ENCODE measurements around the gene SLC30A3.

SLC30A3 gene

GRCh38 chr2:27261241-27261925, 1.5 kb downstream of the SLC30A3 start:
- no peak for DNase-seq (ENCODE audit: low spot score)

- DNase-seq (ENCODE audit: low spot score) = no peak
Measured at GRCh38 chr2:27258051-27258450, 4.8 kb downstream of the SLC30A3 start.

- DNase-seq (ENCODE audit: low spot score) = no peak
Measured at GRCh38 chr2:27256855-27257454, 5.9 kb downstream of the SLC30A3 start.

DNA sequence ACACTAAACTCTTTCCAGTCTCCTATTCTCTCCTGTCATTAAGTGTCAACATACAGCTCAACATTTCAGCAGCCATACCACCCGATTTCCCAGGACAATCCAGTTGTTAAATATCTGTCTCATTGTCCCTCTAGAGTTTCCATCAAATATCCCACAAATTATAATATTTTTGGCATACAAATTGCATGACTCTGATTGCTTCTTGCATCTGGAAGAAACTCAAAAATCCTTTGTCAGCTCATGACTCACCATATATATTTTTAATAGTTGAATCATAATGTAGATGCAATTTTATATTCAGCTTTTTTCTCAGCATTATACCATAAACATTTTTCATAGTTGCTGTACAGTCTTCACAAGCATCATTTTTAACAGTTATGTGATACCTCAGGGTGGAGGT, 7.2 kb downstream of the SLC30A3 start:
- DNase-seq (ENCODE audit: low spot score) = no peak

- no peak for DNase-seq (ENCODE audit: low spot score)
Measured at GRCh38 chr2:27255187-27255586, 7.7 kb downstream of the SLC30A3 start.

DNA sequence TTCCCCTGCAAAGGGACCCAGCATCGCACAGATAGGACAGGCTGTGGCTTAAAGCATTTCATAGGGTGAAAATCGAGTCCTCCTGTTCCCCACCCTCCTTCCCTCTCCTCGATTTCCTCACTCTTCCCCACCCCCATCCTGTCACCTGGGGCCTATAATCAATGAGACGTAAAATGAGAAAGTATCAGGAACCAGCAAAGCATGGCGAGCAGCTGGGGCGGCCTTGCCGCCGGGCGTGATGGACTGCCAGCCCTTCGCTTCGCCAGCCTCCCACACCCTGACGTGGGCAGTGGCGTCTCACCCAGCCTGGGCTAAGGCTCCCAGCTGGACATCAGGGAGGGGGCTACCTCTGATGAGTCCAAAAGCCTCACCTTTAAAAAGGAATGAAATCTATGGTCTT, 11.1 kb downstream of the SLC30A3 start:
- DNase-seq (ENCODE audit: low spot score) = no peak

GRCh38 chr2:27250652-27251379, 12.0 kb downstream of the SLC30A3 start:
- no peak for DNase-seq (ENCODE audit: low spot score)

GRCh38 chr2:27249891-27250651, 12.8 kb downstream of the SLC30A3 start:
- DNase-seq (ENCODE audit: low spot score) = peak; percentile 43

DNA sequence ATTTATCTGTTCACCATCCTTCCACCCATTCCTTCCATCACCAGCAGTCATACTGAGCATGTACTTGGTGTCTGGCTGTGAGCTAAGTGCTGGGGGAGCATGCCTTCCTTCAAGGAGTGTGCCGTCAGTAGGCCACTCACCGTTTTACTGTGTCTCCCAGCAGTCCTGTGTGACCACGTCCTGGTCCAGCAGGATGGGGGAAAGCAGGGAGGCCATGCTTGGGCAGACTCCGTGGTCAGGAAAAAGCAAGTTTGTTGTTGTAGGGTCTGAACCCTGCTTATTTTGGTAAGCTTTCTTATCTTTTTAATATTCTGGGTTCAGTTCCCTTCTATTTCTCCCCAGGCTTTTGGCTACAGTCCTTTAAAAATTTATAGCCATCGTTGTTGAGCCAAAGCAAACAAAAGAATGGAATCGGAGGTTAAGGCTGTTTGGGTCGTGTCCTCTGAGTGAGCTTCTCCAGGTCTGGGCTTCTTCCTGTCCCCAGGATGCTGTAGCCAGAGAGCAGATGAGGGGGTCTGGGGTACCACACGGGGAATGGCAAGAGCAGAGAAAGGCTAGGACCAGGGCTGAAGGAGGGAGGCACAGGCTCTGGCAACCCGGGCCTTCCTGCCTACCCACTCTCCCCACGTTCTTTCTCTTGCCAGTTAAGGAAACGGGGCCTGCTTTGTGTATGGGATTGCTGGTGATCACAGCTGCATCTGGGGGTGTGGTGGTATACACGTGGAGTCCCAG, 13.5 kb downstream of the SLC30A3 start:
- no peak for DNase-seq (ENCODE audit: low spot score)

DNA sequence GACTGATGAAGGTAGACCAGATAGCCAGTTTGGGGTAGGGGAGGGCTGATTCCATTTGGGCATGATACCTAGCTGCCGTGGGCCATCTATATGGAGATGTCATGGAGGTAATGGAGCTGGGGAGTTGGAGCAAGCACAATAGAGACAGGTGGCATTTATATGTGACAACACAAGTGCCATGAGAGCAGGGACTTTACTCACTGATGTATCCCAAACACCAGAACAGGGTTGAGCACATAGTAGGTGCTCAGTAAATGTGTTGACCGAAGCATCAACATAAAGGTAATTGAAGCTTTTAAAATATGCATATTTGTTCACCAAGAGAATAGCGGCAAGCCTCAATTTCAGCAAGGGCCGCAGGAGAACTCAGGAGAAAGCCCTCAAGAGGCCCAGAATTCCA, 15.0 kb downstream of the SLC30A3 start:
- no peak for DNase-seq (ENCODE audit: low spot score)

DNA sequence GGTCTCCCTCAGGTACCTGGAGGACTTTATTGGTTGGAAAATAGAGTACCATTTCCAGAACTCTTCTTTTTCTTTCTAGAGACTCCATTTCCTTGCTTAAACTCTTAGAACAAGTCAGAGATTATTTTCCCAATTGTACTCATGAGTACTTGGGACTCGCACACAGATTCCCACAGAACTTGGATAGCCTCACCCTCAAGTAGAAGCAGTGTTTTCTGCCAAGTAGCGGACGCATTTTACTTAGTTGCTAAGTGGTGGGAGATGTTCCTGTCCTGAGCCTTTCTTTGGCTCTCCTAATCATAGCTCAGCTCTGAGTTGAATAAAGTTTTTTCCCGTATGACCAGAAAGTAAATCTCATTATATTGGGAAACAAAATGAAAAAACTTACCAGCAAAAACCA, 17.2 kb downstream of the SLC30A3 start:
- DNase-seq (ENCODE audit: low spot score) = no peak

DNA sequence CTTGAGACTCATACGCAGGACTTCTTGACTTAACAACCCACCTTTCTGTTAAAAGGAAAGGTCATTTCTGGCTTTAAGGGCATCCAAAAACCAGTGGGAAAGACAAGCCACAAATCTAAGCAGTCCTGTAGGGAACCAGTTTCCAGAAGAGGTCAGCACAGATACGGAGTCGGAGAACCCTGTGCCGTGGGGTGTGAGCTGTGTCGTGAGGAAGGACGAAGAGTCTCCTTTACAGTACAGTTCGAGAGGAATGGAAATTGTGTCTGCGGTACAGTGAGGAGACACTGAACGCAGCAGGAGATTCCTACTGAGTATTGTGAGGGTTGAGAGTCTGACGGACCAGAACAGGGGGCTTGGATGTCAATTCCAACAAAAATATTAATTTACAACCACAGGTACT, 17.7 kb downstream of the SLC30A3 start:
- DNase-seq (ENCODE audit: low spot score) = no peak

GRCh38 chr2:27243391-27244130, 19.3 kb downstream of the SLC30A3 start:
- DNase-seq (ENCODE audit: low spot score) = no peak

DNA sequence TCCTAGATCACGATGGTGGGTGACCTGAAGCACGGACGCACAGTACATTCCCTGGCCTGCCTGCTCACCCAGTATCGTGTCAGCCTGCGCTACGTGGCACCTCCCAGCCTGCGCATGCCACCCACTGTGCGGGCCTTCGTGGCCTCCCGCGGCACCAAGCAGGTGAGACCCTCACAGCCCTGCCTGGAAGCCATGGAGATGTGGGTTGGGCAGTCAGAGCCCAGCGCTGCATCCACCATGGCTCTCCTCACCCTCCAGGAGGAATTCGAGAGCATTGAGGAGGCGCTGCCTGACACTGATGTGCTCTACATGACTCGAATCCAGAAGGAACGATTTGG, 20.3 kb downstream of the SLC30A3 start:
- DNase-seq (ENCODE audit: low spot score) = no peak

DNA sequence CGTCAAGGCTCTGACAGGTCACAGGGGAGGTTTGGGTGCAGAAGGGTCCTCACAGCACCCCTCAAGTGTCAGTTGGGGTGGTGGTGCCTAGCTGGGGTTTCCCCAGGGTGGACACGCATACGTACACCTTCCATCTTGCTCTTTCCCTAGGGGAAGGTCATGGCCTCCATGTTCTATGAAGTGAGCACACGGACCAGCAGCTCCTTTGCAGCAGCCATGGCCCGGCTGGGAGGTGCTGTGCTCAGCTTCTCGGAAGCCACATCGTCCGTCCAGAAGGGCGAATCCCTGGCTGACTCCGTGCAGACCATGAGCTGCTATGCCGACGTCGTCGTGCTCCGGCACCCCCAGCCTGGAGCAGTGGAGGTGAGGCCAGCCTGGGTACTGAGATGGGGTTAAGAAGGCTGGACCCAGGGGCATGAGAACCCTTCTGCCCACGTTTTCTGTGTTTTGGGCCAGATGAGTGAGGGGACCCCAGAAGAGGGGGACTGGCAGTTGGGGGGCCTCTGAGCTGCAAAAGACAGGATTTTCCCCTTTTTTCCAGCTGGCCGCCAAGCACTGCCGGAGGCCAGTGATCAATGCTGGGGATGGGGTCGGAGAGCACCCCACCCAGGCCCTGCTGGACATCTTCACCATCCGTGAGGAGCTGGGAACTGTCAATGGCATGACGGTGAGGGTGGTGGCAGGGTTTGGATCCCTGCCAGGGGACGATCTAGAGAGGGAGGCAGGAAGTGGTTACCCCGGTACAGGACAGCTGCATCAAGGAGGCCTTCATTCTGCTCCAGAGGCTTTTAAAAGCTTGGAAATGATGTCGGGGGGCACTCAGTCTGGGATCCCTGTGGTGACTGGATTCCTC, 20.9 kb downstream of the SLC30A3 start:
- no peak for DNase-seq (ENCODE audit: low spot score)

- no peak for DNase-seq (ENCODE audit: low spot score)
Measured at GRCh38 chr2:27240406-27240805, 22.4 kb downstream of the SLC30A3 start.

DNA sequence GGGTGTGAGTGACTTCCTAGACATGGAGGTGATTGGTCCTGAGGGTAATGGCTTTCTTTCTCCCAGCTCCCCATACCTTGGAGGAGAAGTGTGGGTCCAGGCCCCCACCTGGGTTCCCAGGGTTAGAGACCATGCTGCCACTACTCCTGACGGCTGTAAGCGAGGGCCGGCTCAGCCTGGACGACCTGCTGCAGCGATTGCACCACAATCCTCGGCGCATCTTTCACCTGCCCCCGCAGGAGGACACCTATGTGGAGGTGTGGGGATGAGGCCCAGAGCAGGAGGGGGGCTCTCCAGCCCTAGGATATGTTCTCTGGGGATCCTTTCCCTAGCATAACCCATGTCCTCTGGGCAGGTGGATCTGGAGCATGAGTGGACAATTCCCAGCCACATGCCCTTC, 23.9 kb downstream of the SLC30A3 start:
- no peak for DNase-seq (ENCODE audit: low spot score)

- no peak for DNase-seq (ENCODE audit: low spot score)
Measured at GRCh38 chr2:27237341-27237945, 25.4 kb downstream of the SLC30A3 start.

GRCh38 chr2:27236626-27237025, 26.2 kb downstream of the SLC30A3 start:
- no peak for DNase-seq (ENCODE audit: low spot score)

DNA sequence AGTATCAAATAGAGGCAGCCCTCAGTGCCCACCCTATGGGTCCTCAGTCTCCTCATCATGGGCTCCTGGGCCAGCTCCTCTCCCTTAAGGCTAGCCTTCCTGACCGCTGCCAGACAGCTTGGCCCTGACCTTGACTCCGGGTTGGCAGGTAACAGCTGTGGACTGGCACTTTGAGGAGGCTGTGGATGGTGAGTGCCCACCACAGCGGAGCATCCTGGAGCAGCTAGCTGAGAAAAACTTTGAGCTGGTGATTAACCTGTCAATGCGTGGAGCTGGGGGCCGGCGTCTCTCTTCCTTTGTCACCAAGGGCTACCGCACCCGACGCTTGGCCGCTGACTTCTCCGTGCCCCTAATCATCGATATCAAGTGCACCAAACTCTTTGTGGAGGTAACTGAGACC, 26.7 kb downstream of the SLC30A3 start:
- DNase-seq (ENCODE audit: low spot score) = no peak

All from kidney tubule cell (primary cell).